DOHH2 (cell line): ENCODE data around the gene TBX6.

ENCODE experiments used
- H3F3A ChIP-seq: fragments of 200-600 bp; sonication (generic), shearing (Covaris generic); 2 replicates; pipeline ENCODE4 v1.6.0; 2016; ENCODE audit warnings: antibody characterized with exemption, mild to moderate bottlenecking; ENCODE audit not compliant: control insufficient read depth, insufficient read depth
- H3K27ac ChIP-seq: fragments of 200-600 bp; sonication (generic); 2 replicates; pipeline ENCODE4 v1.5.1; 2014; ENCODE audit warnings: low read depth, mild to moderate bottlenecking, low read length, moderate library complexity
- H3K27me3 ChIP-seq: fragments of 200-600 bp; sonication (generic); 2 replicates; pipeline ENCODE4 v1.6.1; 2014; ENCODE audit warnings: mild to moderate bottlenecking, low read length, mixed read lengths; ENCODE audit not compliant: control insufficient read depth
- H3K36me3 ChIP-seq: fragments of 200-600 bp; sonication (generic); 2 replicates; pipeline ENCODE4 v1.6.1; 2014; ENCODE audit warnings: mild to moderate bottlenecking, low read length, moderate library complexity, mixed read lengths; ENCODE audit not compliant: control insufficient read depth
- H3K4me1 ChIP-seq: fragments of 200-600 bp; sonication (generic); 2 replicates; pipeline ENCODE4 v1.6.1; 2014; ENCODE audit warnings: mild to moderate bottlenecking, low read length, mixed read lengths; ENCODE audit not compliant: control insufficient read depth
- H3K4me2 ChIP-seq: fragments of 200-600 bp; sonication (generic); 2 replicates; pipeline ENCODE4 v1.6.0; 2014; ENCODE audit warnings: mild to moderate bottlenecking, low read length, moderate library complexity
- H3K4me3 ChIP-seq: fragments of 200-600 bp; sonication (generic); 2 replicates; pipeline ENCODE4 v1.5.1; 2014; ENCODE audit warnings: mild to moderate bottlenecking, low read length, mixed read lengths
- H3K79me2 ChIP-seq: fragments of 200-600 bp; sonication (generic); 2 replicates; pipeline ENCODE4 v1.6.1; 2014; ENCODE audit warnings: mild to moderate bottlenecking, low read length, mixed read lengths; ENCODE audit not compliant: control insufficient read depth
- H3K9me2 ChIP-seq: fragments of 200-600 bp; sonication (generic); replicated peaks from 2 replicates; pipeline ENCODE4 v1.6.1; 2014; ENCODE audit warnings: mild to moderate bottlenecking, low read length, mixed read lengths; ENCODE audit not compliant: control insufficient read depth
- H3K9me3 ChIP-seq: fragments of 200-600 bp; sonication (generic); 2 replicates; pipeline ENCODE4 v1.6.1; 2014; ENCODE audit warnings: antibody characterized with exemption, low read length, mixed read lengths; ENCODE audit not compliant: control insufficient read depth, insufficient read depth
- H4K20me1 ChIP-seq: fragments of 200-600 bp; sonication (generic); 2 replicates; pipeline ENCODE4 v1.6.0; 2014; ENCODE audit warnings: low read depth, mild to moderate bottlenecking, antibody characterized with exemption, low read length, moderate library complexity; ENCODE audit not compliant: control insufficient read depth, insufficient read depth
- EZH2phosphoT487 ChIP-seq: fragments of 200-600 bp; sonication (generic); IDR thresholded peaks from 2 replicates; pipeline ENCODE4 v1.6.1; 2017; ENCODE audit warnings: borderline replicate concordance, mild to moderate bottlenecking, antibody characterized with exemption, low read length, moderate library complexity, mixed read lengths
- TF ChIP-seq, protein P1 (sequence below): fragments of 200-600 bp; sonication (generic); IDR thresholded peaks from one replicate; pipeline ENCODE4 v1.5.1; 2014; ENCODE audit warnings: antibody characterized with exemption, mild to moderate bottlenecking, low read depth, low read length; ENCODE audit not compliant: poor library complexity, severe bottlenecking

Gene TBX6

DNA sequence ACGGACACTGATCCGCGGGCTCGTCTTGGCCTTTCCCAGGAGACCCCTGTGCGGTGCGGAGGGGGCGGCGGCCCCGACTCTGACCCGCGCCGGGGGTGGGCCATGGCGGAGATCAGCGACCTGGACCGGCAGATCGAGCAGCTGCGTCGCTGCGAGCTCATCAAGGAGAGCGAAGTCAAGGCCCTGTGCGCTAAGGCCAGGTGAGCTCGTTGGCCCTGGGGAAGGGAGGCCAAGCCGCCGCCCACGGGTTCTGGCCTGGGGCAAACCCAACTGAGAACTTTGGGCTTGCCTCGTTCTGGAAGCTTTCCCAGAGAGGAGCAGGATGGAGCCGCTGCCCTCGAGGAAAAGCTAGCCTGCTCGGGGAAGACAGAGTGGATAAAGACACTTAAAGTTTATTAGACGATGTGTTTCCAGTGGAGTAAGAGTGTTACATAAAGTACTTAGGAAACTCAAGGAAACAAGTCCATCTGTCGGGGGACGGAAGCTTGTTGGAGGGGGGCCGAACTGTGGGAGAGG lies 15.4 kb downstream of the TBX6 start:
- Histone ChIP-seq H3K4me1 (peaks cover 27% of the 10 kb centered on the region), H3K27ac (peak overlapping the region; percentile 78), H4K20me1 (peaks cover 20% of the 10 kb centered on the region), H3K27me3 (no peaks in the 10 kb centered on the region), H3F3A (peaks cover 34% of the 10 kb centered on the region), H3K9me2 (no peaks in the 10 kb centered on the region), H3K4me2 (peak overlapping the region; percentile 87), H3K36me3 (peaks cover 64% of the 10 kb centered on the region), H3K9me3 (no peaks in the 10 kb centered on the region), H3K4me3 (peak overlapping the region; percentile 91), H3K79me2 (peaks cover 60% of the 10 kb centered on the region)
- TF ChIP-seq EZH2phosphoT487 = no peak
- TF ChIP-seq, protein P1, sequence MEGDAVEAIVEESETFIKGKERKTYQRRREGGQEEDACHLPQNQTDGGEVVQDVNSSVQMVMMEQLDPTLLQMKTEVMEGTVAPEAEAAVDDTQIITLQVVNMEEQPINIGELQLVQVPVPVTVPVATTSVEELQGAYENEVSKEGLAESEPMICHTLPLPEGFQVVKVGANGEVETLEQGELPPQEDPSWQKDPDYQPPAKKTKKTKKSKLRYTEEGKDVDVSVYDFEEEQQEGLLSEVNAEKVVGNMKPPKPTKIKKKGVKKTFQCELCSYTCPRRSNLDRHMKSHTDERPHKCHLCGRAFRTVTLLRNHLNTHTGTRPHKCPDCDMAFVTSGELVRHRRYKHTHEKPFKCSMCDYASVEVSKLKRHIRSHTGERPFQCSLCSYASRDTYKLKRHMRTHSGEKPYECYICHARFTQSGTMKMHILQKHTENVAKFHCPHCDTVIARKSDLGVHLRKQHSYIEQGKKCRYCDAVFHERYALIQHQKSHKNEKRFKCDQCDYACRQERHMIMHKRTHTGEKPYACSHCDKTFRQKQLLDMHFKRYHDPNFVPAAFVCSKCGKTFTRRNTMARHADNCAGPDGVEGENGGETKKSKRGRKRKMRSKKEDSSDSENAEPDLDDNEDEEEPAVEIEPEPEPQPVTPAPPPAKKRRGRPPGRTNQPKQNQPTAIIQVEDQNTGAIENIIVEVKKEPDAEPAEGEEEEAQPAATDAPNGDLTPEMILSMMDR = no peak

DNA sequence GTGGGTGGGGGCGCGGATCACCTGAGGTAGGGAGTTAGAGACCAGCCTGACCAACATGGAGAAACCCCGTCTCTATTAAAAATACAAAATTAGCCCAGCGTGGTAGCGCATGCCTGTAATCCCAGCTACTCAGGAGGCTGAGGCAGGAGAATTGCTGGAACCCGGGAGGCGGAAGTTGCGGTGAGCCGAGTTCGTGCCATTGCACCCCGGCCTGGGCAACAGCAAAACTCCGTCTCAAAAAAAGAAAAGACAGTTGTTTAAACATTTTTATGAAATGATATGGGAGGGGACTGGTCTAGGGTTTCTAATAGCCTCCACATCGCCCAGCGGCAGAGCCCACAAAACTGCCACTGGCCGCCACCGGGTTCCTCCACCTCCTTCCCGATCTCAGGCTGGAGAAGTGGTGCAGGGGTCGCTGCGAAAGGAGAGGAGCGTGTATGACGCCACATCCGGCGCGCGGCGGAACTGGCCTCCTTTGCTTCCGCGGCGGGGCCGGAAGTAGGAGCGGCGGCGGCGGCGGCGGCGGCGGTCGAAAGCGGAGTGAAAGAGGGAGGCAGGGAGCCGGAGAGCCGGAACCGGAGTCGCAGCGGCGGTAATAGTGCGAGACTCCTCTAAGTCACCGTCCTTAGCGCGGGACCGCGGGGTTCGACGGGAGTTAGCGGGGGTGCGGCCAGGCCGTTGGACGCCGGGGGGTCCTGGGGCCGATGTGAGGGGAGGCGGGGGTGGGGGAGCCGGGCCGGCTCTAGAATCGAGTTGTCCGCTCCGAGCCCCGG lies 16.0 kb downstream of the TBX6 start, which contains the start of gene PPP4C:
Gene PPP4C (plus strand): TSS at position 492 of the 773 bp plus-strand sequence. CDS start 384 bp downstream, outside the sequence.
- Histone ChIP-seq H3K27ac (peak within 1 kb of the TSS; percentile 78), H3K36me3 (peaks cover 64% of the 10 kb centered on the region)
- no peak for TF ChIP-seq EZH2phosphoT487
- TF ChIP-seq, protein P1 = no peak

DNA sequence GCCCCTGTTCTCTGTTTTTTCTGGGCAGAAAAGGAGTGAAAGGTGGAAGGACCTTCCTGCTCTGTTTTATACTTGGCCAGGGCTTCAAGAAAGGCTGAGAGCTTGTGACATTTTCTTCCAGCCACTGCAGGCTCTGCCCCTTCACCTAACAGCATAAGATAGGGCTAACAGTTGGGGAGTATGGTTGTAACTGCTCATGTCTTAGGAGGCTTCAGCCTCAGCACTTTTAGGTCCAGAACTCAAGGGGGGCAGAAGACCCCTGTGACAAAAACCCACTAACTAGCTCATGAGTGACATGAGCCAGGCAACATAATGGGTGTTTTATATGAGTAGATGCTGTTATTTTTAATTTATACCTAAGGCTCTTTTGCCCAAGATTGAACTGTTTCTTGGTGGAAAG lies 21.2 kb downstream of the TBX6 start:
- Histone ChIP-seq H3K4me1 (peaks cover 35% of the 10 kb centered on the region), H3K9me2 (no peaks in the 10 kb centered on the region), H3K4me3 (no peak overlapping the region), H3K79me2 (peaks cover 46% of the 10 kb centered on the region), H3K9me3 (no peaks in the 10 kb centered on the region), H3K27ac (no peak overlapping the region), H4K20me1 (peaks cover 24% of the 10 kb centered on the region), H3K4me2 (no peak overlapping the region), H3F3A (peaks cover 77% of the 10 kb centered on the region), H3K27me3 (no peaks in the 10 kb centered on the region), H3K36me3 (peaks cover 71% of the 10 kb centered on the region)
- TF ChIP-seq EZH2phosphoT487 = no peak
- TF ChIP-seq, protein P1 = no peak

More for the DNA sequence above, 16.0 kb downstream of the TBX6 start, which contains the start of gene PPP4C:
- no peaks in the 10 kb centered on the region for H3K27me3 ChIP-seq
- no peaks in the 10 kb centered on the region for H3K9me2 ChIP-seq
- peak within 1 kb of the TSS; percentile 87 for H3K4me2 ChIP-seq
- H3K4me3 ChIP-seq = peak within 1 kb of the TSS; percentile 91
- H3F3A ChIP-seq = peaks cover 41% of the 10 kb centered on the region
- peaks cover 27% of the 10 kb centered on the region for H3K4me1 ChIP-seq
- peaks cover 54% of the 10 kb centered on the region for H3K79me2 ChIP-seq
- no peaks in the 10 kb centered on the region for H3K9me3 ChIP-seq
- peaks cover 20% of the 10 kb centered on the region for H4K20me1 ChIP-seq
